ENCODE measurements around the gene C4BPB. TPM values are rescaled to one million over a fixed set of nuclear protein-coding genes. Genes with fewer than 3 reads are reported as not detected.

The C4BPB gene
- total and polyA plus RNA-seq, 3 experiments from 2014 or later = 0.51 TPM; not detected in 2

DNA sequence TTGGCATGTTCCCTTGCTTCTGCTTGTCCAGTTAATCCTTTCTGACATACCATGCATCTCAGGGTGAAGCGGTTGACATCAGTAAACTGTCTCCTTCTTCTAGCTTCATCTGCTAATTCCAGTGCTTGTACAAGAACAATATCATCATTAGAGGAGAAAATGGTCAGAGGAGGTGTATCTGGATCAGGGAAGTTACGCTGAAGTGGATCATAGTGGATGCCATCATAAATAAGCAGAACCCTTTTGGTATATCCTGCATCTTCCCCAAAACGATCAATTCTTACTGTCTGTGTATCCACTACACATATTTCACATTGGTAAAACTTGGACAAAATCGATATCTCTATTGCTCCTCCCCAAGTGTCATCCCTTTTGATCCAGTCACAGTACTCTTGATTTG, 39.6 kb upstream of the C4BPB start:
- no peaks in the 10 kb centered on the region for H3K27me3 ChIP-seq (ENCODE audit: insufficient read depth, low read length, poor library complexity, severe bottlenecking)
- H3K9me3 ChIP-seq (ENCODE audit: low read length) = no peaks in the 10 kb centered on the region
- Mint-ChIP-seq H3K27ac (peak overlapping the region in 4 of 8 donors; percentile 2 to 98 (median 56)), H3K9me3 (no peaks in the 10 kb centered on the region), H3K4me3 (peak overlapping the region in 4 of 7 donors; percentile 0 to 100 (median 98)), H3K27me3 (peaks cover 0 to 1% of the 10 kb centered on the region in 2 donors), H3K36me3 (peaks cover 0 to 61% (median 6%) of the 10 kb centered on the region in 3 donors), H3K4me1 (peaks cover 57 to 89% (median 84%) of the 10 kb centered on the region in 3 donors)
- H3K36me3 ChIP-seq (ENCODE audit: insufficient read depth, low read length) = peaks cover 16% of the 10 kb centered on the region
- no peak overlapping the region for H3K4me3 ChIP-seq (ENCODE audit: low read length)
- peaks cover 39% of the 10 kb centered on the region for H3K4me1 ChIP-seq (ENCODE audit: insufficient read depth, low read length)
- ChIA-PET CTCF (interaction anchor here (1.1 to 2.6 kb wide), 3 partner anchors 16 to 34 kb away, joined by 3 to 9 read pairs (median 5); partner anchors contain the start of gene C1orf116), POLR2A (no interaction called here)
- H3K27ac ChIP-seq (ENCODE audit: low read depth, low read length) = peak overlapping the region; percentile 91
- DNase-seq = no peak

DNA sequence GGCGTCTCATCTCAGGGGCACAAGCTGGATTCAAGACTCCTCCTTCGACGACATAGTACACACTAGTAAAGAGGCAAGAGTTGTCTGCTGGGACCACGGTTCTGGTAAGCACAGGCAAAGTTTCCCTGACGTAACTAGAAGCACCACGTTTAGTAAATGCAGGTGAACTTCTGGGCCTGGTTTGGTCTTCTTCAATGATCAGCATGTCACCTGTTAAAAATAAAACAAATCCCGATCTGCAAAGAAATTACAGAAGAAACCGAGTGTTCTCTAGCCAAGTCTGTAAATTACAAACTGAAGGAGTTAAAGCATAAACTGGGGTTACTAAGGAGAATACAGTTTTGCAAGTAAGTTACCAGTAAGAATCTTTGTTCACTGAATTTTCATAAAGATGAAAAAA, 39.1 kb upstream of the C4BPB start:
- Mint-ChIP-seq H3K27ac (peak overlapping the region; percentile 2 to 98 (median 86)), H3K9me3 (no peaks in the 10 kb centered on the region), H3K27me3 (peaks cover 0 to 1% of the 10 kb centered on the region in 2 donors), H3K4me1 (peaks cover 57 to 88% (median 80%) of the 10 kb centered on the region in 3 donors), H3K36me3 (peaks cover 0 to 58% (median 6%) of the 10 kb centered on the region in 3 donors), H3K4me3 (peak overlapping the region; percentile 34 to 100 (median 98))
- peak overlapping the region; percentile 91 for H3K27ac ChIP-seq (ENCODE audit: low read depth, low read length)
- no peaks in the 10 kb centered on the region for H3K27me3 ChIP-seq (ENCODE audit: insufficient read depth, low read length, poor library complexity, severe bottlenecking)
- H3K9me3 ChIP-seq (ENCODE audit: low read length) = no peaks in the 10 kb centered on the region
- CTCF ChIA-PET = interaction anchor here (0.9 to 2.6 kb wide), 10 partner anchors 8 to 449 kb away, joined by 3 to 21 read pairs (median 4); partner anchors contain the start of gene C1orf116
- peaks cover 16% of the 10 kb centered on the region for H3K36me3 ChIP-seq (ENCODE audit: insufficient read depth, low read length)
- peak overlapping the region; percentile 91 for H3K4me3 ChIP-seq (ENCODE audit: low read length)
- no peak for DNase-seq
- H3K4me1 ChIP-seq (ENCODE audit: insufficient read depth, low read length) = peaks cover 39% of the 10 kb centered on the region
- POLR2A ChIA-PET = interaction anchor here (0.7 kb wide), 1 partner anchor 220 kb away, joined by 3 read pairs; no protein-coding TSS in a partner anchor

DNA sequence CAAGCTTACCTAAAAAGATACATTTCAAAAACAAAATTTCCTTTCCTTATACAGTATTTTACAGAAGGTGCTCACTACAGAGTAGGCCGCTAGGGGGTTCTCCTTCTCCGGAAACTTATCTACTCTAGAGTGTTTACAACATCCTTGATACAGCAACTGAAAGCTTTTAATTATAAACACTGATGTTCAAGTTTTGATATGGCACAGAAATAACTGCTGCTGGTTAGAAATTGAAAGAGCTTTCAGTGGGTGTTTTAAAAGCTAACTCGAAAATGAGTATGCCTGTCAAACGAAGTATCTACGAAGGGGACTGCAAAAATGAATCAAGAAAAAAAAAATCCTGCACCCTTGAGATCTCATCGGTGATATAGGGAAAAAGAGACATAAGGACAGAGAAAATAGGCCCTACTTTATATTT, 38.7 kb upstream of the C4BPB start:
- CTCF ChIA-PET = interaction anchor here (0.9 to 2.6 kb wide), 12 partner anchors 8 to 449 kb away, joined by 3 to 21 read pairs (median 4); partner anchors contain the start of gene C1orf116
- H3K27me3 Mint-ChIP-seq = peaks cover 0 to 1% of the 10 kb centered on the region in 2 donors
- H3K9me3 Mint-ChIP-seq = no peaks in the 10 kb centered on the region
- POLR2A ChIA-PET = interaction anchor here (0.7 kb wide), 1 partner anchor 221 kb away, joined by 3 read pairs; no protein-coding TSS in a partner anchor
- H3K4me1 ChIP-seq (ENCODE audit: insufficient read depth, low read length) = peaks cover 39% of the 10 kb centered on the region
- peak overlapping the region; percentile 66 to 98 (median 96) for H3K27ac Mint-ChIP-seq
- H3K36me3 Mint-ChIP-seq = peaks cover 0 to 54% (median 6%) of the 10 kb centered on the region in 3 donors
- H3K27me3 ChIP-seq (ENCODE audit: insufficient read depth, low read length, poor library complexity, severe bottlenecking) = no peaks in the 10 kb centered on the region
- no peaks in the 10 kb centered on the region for H3K9me3 ChIP-seq (ENCODE audit: low read length)
- peak overlapping the region; percentile 97 to 100 (median 98) for H3K4me3 Mint-ChIP-seq
- H3K27ac ChIP-seq (ENCODE audit: low read depth, low read length) = peak overlapping the region; percentile 91
- peaks cover 16% of the 10 kb centered on the region for H3K36me3 ChIP-seq (ENCODE audit: insufficient read depth, low read length)
- peak; percentile 25 to 68 (median 48) for DNase-seq
- H3K4me1 Mint-ChIP-seq = peaks cover 55 to 85% (median 75%) of the 10 kb centered on the region in 3 donors
- H3K4me3 ChIP-seq (ENCODE audit: low read length) = peak overlapping the region; percentile 91

DNA sequence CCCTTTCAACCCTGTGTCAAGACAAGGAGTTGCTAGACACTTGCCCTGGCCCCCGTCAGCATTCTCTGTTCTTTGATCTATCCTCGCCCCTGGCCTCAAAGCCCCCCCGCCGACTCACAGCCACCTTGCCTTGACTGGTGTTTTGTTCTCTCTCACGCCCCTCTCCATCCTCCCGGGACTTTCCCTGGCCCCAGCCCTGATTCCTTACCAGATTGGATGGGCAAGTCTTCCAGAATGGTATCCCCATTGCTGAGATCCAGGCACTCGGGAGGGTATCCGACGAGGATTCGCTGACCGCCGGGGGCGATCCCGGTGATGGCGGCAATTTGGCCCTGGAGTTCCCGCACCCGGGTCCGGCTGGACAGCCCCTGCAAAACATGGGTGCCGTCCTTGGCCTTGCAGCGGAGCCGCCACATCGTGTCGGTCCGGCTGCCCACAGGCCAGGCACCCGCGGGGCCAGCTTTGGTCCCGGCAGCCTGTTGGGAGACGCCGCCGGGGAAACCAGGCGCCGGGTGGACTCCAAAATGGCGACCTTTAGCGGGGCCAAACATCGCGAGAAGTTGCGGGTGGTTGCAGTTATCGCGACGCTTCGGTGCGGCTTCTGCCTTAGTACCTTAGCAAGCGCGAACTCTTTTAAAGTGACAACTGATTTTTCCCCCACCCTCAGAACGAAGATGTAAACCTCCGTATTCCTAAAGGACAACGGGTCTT, 38.0 kb upstream of the C4BPB start:
- peaks cover 39% of the 10 kb centered on the region for H3K4me1 ChIP-seq (ENCODE audit: insufficient read depth, low read length)
- H3K27me3 ChIP-seq (ENCODE audit: insufficient read depth, low read length, poor library complexity, severe bottlenecking) = no peaks in the 10 kb centered on the region
- H3K36me3 Mint-ChIP-seq = peaks cover 0 to 51% (median 4%) of the 10 kb centered on the region in 3 donors
- peaks cover 16% of the 10 kb centered on the region for H3K36me3 ChIP-seq (ENCODE audit: insufficient read depth, low read length)
- H3K9me3 ChIP-seq (ENCODE audit: low read length) = no peaks in the 10 kb centered on the region
- DNase-seq = peak; percentile 84 to 93 (median 86)
- peaks cover 0 to 1% of the 10 kb centered on the region in 2 donors for H3K27me3 Mint-ChIP-seq
- peak overlapping the region; percentile 91 for H3K4me3 ChIP-seq (ENCODE audit: low read length)
- ChIA-PET CTCF (interaction anchor here (0.9 to 2.6 kb wide), 11 partner anchors 7 to 448 kb away, joined by 3 to 21 read pairs (median 3); no protein-coding TSS in a partner anchor), POLR2A (no interaction called here)
- H3K9me3 Mint-ChIP-seq = no peaks in the 10 kb centered on the region
- H3K4me3 Mint-ChIP-seq = peak overlapping the region; percentile 97 to 100 (median 98)
- H3K27ac ChIP-seq (ENCODE audit: low read depth, low read length) = peak overlapping the region; percentile 91
- peak overlapping the region; percentile 81 to 98 (median 96) for H3K27ac Mint-ChIP-seq
- H3K4me1 Mint-ChIP-seq = peaks cover 51 to 78% (median 68%) of the 10 kb centered on the region in 3 donors

DNA sequence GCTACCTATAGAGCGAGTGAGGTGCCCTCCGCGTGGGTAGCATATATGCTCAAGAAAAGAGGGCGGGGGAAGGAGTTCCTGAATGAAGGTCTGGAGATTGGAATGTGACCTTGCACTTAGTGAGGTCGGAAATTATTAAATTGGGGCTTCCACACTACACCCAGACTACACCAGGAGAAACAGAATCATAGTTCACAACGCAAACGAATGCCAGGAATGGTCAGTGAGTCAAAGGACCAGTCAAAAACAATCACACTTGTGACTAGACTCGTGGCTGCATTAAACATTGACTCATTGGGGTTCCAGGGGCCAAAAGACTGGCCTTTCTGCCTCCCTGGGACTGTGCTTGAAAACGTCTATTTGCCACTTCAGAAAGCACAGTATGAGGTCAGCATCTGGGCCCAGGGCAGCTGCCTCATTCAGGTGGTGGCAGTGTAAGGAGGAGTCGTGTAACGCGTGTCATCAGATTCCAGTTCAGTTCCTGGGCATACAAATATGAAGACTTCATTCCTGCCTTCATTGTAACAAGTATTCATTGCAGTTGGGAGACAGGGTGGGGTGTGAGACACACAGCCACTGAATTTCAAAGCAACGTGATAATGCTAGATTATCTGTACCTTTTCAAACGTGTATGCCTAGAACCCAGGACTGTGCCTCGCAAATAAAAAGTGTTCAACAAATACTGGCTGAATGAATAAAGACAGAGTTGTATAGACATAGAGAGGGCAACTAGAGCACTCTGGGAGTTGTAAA, 37.3 kb upstream of the C4BPB start, which contains the start of gene YOD1:
Gene YOD1, minus strand, starts transcription at position 18 of the 753 bp plus-strand sequence. CDS start 178 bp downstream, outside the sequence.
- Histone ChIP-seq H3K27ac (ENCODE audit: low read depth, low read length) (peak within 1 kb of the TSS; percentile 91), H3K9me3 (ENCODE audit: low read length) (no peaks in the 10 kb centered on the region), H3K4me3 (ENCODE audit: low read length) (peak within 1 kb of the TSS; percentile 91), H3K4me1 (ENCODE audit: insufficient read depth, low read length) (peaks cover 39% of the 10 kb centered on the region), H3K36me3 (ENCODE audit: insufficient read depth, low read length) (peaks cover 16% of the 10 kb centered on the region), H3K27me3 (ENCODE audit: insufficient read depth, low read length, poor library complexity, severe bottlenecking) (no peaks in the 10 kb centered on the region)
- H3K4me1 Mint-ChIP-seq = peaks cover 49 to 71% (median 61%) of the 10 kb centered on the region in 3 donors
- H3K27ac Mint-ChIP-seq = peak within 1 kb of the TSS; percentile 81 to 98 (median 96)
- H3K36me3 Mint-ChIP-seq = peaks cover 0 to 45% (median 4%) of the 10 kb centered on the region in 3 donors
- POLR2A ChIA-PET = no interaction called here
- no peaks in the 10 kb centered on the region for H3K9me3 Mint-ChIP-seq
- CTCF ChIA-PET = interaction anchor here (1.1 to 2.6 kb wide), 3 partner anchors 19 to 24 kb away, joined by 3 to 21 read pairs (median 5); no protein-coding TSS in a partner anchor
- peak within 1 kb of the TSS; percentile 97 to 100 (median 98) for H3K4me3 Mint-ChIP-seq
- H3K27me3 Mint-ChIP-seq = peaks cover 1 to 4% of the 10 kb centered on the region in 2 donors
- no peak for DNase-seq

DNA sequence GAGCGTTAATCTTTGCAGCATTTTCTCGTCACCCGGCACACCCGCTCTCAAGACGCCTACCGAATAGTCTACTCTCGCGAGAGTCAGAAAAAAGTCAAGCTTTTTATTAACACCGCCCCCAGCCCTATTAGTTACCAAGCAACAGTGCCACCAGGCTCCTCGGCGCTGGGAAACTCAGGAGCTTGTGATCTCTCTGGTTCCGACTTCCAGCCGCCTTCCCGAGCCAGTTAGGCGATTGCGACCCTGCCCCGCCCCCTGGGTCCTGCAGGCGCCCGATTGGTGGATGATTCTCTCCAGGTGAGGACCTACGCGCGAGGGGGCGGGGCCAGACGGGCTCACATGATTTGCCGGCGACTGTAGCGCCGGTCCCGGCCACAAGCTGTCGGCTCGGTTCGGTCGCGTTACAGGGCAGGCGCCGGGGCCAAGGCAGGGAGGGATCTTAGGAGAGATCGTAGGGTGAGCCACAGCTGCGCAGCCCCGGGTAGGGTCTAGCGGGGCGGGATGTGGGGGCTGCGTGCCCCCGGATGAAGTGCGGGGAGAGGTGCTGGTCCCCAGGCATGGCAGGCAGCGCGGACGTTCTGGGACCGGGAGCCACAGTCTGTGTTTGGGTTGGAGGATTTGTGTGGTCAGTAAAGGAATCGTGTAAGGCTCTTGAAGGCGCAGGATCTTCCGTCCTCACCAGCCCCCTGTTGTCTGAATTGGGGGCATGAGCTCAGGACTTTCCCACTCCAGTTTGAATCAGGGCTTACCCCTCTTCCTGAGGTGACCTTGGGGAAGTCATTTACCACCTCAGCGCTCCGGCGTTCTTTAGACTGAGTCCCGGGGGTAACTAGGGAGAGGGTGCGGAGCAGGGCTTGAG, 35.5 kb upstream of the C4BPB start, which contains the start of gene PFKFB2:
Gene PFKFB2, plus strand, starts transcription at position 365 of the 859 bp plus-strand sequence. CDS start 1,443 bp downstream, outside the sequence.
- H3K36me3 ChIP-seq (ENCODE audit: insufficient read depth, low read length) = peaks cover 13% of the 10 kb centered on the region
- no peaks in the 10 kb centered on the region for H3K9me3 ChIP-seq (ENCODE audit: low read length)
- peaks cover 1 to 4% of the 10 kb centered on the region in 2 donors for H3K27me3 Mint-ChIP-seq
- peak within 1 kb of the TSS; percentile 91 for H3K27ac ChIP-seq (ENCODE audit: low read depth, low read length)
- peaks cover 29% of the 10 kb centered on the region for H3K4me1 ChIP-seq (ENCODE audit: insufficient read depth, low read length)
- CTCF ChIA-PET = interaction anchor here (1.0 to 2.3 kb wide), 8 partner anchors 9 to 353 kb away, joined by 3 to 15 read pairs (median 4); no protein-coding TSS in a partner anchor
- H3K4me3 Mint-ChIP-seq = peak within 1 kb of the TSS; percentile 97 to 100 (median 98)
- H3K36me3 Mint-ChIP-seq = peaks cover 0 to 29% (median 0%) of the 10 kb centered on the region in 3 donors
- H3K27ac Mint-ChIP-seq = peak within 1 kb of the TSS; percentile 84 to 99 (median 94)
- DNase-seq = peak; percentile 90 to 97 (median 93)
- no peaks in the 10 kb centered on the region for H3K9me3 Mint-ChIP-seq
- H3K4me3 ChIP-seq (ENCODE audit: low read length) = peak within 1 kb of the TSS; percentile 86
- POLR2A ChIA-PET = interaction anchor here (0.6 to 1.5 kb wide), 3 partner anchors 19 to 508 kb away, joined by 3 to 7 read pairs (median 6); partner anchors contain the start of gene CD55
- no peaks in the 10 kb centered on the region for H3K27me3 ChIP-seq (ENCODE audit: insufficient read depth, low read length, poor library complexity, severe bottlenecking)
- peaks cover 37 to 53% (median 43%) of the 10 kb centered on the region in 3 donors for H3K4me1 Mint-ChIP-seq
